ENCODE data around the gene ATG7. TPM values are rescaled to one million over a fixed set of nuclear protein-coding genes. Genes with fewer than 3 reads are reported as not detected.
"Not testable (repeated sequence)": the region's sequence is repeated elsewhere in the genome, so short reads cannot be mapped to it uniquely, and the experiment has no call there.

Gene ATG7
- total and polyA plus RNA-seq, 8 donors: 25.0 to 73.3 (median 29.6) TPM

GRCh38 chr3:11508346-11509172 lies 236.4 kb downstream of the ATG7 start:
- Histone ChIP-seq H3K4me3 (no peak overlapping the region), H3K36me3 (no peaks in the 10 kb centered on the region), H3K27me3 (no peaks in the 10 kb centered on the region), H3K27ac (peak overlapping the region; percentile 57 to 83), H3K9me3 (no peaks in the 10 kb centered on the region), H3K4me1 (peaks cover 27 to 31% of the 10 kb centered on the region in 2 donors)
- intact Hi-C loops (cut with DNase I): no loop called here
- no peak for TF ChIP-seq CTCF (IDR thresholded peaks at IDR 0.05)
- ATAC-seq (peak; percentile 72), DNase-seq (no peak)

GRCh38 chr3:11509173-11510000 lies 237.2 kb downstream of the ATG7 start:
- DNase-seq: peak in 3 of 4 donors; percentile 72 to 94 (median 82)
- Histone ChIP-seq H3K27me3 (no peaks in the 10 kb centered on the region), H3K4me1 (peaks cover 35 to 39% of the 10 kb centered on the region in 2 donors), H3K27ac (peak overlapping the region; percentile 57 to 83), H3K4me3 (no peak overlapping the region), H3K9me3 (no peaks in the 10 kb centered on the region), H3K36me3 (no peaks in the 10 kb centered on the region)
- no peak for TF ChIP-seq CTCF (IDR thresholded peaks at IDR 0.05)
- ATAC-seq: peak; percentile 92
- intact Hi-C loops (cut with DNase I): no loop called here

- intact Hi-C loops (cut with DNase I): no loop called here
- Histone ChIP-seq H3K4me3 (no peak overlapping the region), H3K9me3 (no peaks in the 10 kb centered on the region), H3K4me1 (peaks cover 39 to 45% of the 10 kb centered on the region in 2 donors), H3K27ac (peak overlapping the region; percentile 1 to 83), H3K27me3 (no peaks in the 10 kb centered on the region), H3K36me3 (no peaks in the 10 kb centered on the region)
- no peak for TF ChIP-seq CTCF (IDR thresholded peaks at IDR 0.05)
- ATAC-seq: no peak
- DNase-seq: no peak
Observed at GRCh38 chr3:11510001-11510340, 237.8 kb downstream of the ATG7 start.

GRCh38 chr3:11510356-11510755 lies 238.2 kb downstream of the ATG7 start:
- Histone ChIP-seq H3K27me3 (no peaks in the 10 kb centered on the region), H3K4me3 (no peak overlapping the region), H3K9me3 (no peaks in the 10 kb centered on the region), H3K36me3 (no peaks in the 10 kb centered on the region), H3K4me1 (peaks cover 40 to 49% of the 10 kb centered on the region in 2 donors), H3K27ac (peak overlapping the region; percentile 1 to 83)
- no peak for TF ChIP-seq CTCF (IDR thresholded peaks at IDR 0.05)
- intact Hi-C loops (cut with DNase I): no loop called here
- no peak for DNase-seq
- no peak for ATAC-seq

- H3K36me3 ChIP-seq; H3K4me3 ChIP-seq; H3K27me3 ChIP-seq; DNase-seq; ATAC-seq; H3K27ac ChIP-seq; intact Hi-C loops (cut with DNase I); H3K9me3 ChIP-seq: not testable (repeated sequence)
- peaks cover 40 to 53% of the 10 kb centered on the region in 2 donors for H3K4me1 ChIP-seq
Observed at GRCh38 chr3:11511606-11512005, 239.4 kb downstream of the ATG7 start.

- intact Hi-C loops (cut with DNase I); H3K9me3 ChIP-seq; ATAC-seq; H3K27me3 ChIP-seq; H3K36me3 ChIP-seq; DNase-seq; H3K4me3 ChIP-seq: not testable (repeated sequence)
- H3K4me1 ChIP-seq: peaks cover 39 to 46% of the 10 kb centered on the region in 2 donors
- H3K27ac ChIP-seq: peak overlapping the region; percentile 65 to 70
Observed at GRCh38 chr3:11513125-11513816, 241.1 kb downstream of the ATG7 start.
